ENCODE measurements around the gene GALNT7. TPM values are rescaled to one million over a fixed set of nuclear protein-coding genes. Genes with fewer than 3 reads are reported as not detected.

GALNT7 gene
- total and polyA plus RNA-seq, 10 of the 15 experiments (the other 5 are each of a cell fraction or from before 2014, with no cell fraction given), result 14.2 to 33.2 (median 28.9) TPM

GRCh38 chr4:173212379-173212778 lies 43.8 kb downstream of the GALNT7 start:
- no peak overlapping the region for H3K9ac ChIP-seq (ENCODE audit: control insufficient read depth, insufficient read depth, low read length)
- no peaks in the 10 kb centered on the region for H3K9me3 ChIP-seq (replicated peaks; ENCODE audit: control insufficient read depth, insufficient read depth, low read length)
- ATAC-seq (no peak), DNase-seq (ENCODE audit: low read depth, low spot score) (no peak), FAIRE-seq (no peak)
- ChIA-PET SMC1A (ENCODE audit: uncharacterized antibody, unreplicated experiment) (no interaction called here), RAD21 (ENCODE audit: unreplicated experiment) (no interaction called here), CTCF (interaction anchor here (0.6 kb wide), 1 partner anchor 22 kb away, joined by 3 read pairs; no protein-coding TSS in a partner anchor), POLR2A (no interaction called here)
- in situ Hi-C loops (cut with MboI) (no loop called here), intact Hi-C loops (cut with micrococcal nuclease; ENCODE audit: unreplicated experiment) (no loop called here)
- peaks cover 0 to 2% of the 10 kb centered on the region in 2 experiments; a peak in 2 of 4 replicates for H3K36me3 ChIP-seq (ENCODE audit: control insufficient read depth in 2 of 2, insufficient read depth in 2 of 2, low read length in 1 of 2)
- no peaks in the 10 kb centered on the region for H3K4me1 ChIP-seq (ENCODE audit: control insufficient read depth, insufficient read depth, low read length)
- no peaks in the 10 kb centered on the region for H3K27me3 ChIP-seq (replicated peaks in 1 of 2; ENCODE audit: control insufficient read depth in 2 of 2, insufficient read depth in 2 of 2, low read length in 1 of 2)
- no peaks in the 10 kb centered on the region for H4K20me1 ChIP-seq (ENCODE audit: control insufficient read depth, insufficient read depth)
- no peak overlapping the region for H3K4me3 ChIP-seq
- 0 out of 2 replicates have a peak, but pooled peaks cover 2% of the 10 kb centered on the region for H3K79me2 ChIP-seq (ENCODE audit: control insufficient read depth, insufficient read depth, low read length)
- no TSS peak for BruUV-seq (replicated peaks)
- 73% methylated on average over 1 of the region's 1 CpG for WGBS (ENCODE audit: insufficient coverage, insufficient replicate concordance, low lambda C conversion rate, missing lambda C conversion rate)
- H3K27ac ChIP-seq (ENCODE audit: control insufficient read depth, insufficient read depth), result no peak overlapping the region
- H2AFZ ChIP-seq (ENCODE audit: control insufficient read depth, low read depth, low read length), result no peak overlapping the region
- TF ChIP-seq, protein P1, sequence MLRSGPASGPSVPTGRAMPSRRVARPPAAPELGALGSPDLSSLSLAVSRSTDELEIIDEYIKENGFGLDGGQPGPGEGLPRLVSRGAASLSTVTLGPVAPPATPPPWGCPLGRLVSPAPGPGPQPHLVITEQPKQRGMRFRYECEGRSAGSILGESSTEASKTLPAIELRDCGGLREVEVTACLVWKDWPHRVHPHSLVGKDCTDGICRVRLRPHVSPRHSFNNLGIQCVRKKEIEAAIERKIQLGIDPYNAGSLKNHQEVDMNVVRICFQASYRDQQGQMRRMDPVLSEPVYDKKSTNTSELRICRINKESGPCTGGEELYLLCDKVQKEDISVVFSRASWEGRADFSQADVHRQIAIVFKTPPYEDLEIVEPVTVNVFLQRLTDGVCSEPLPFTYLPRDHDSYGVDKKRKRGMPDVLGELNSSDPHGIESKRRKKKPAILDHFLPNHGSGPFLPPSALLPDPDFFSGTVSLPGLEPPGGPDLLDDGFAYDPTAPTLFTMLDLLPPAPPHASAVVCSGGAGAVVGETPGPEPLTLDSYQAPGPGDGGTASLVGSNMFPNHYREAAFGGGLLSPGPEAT (IDR thresholded peaks at IDR 0.05; ENCODE audit: low read depth), result no peak
- TF ChIP-seq SREBF1 (IDR thresholded peaks at IDR 0.05; ENCODE audit: low read length), result no peak
- TF ChIP-seq CHD1 (IDR thresholded peaks at IDR 0.05; ENCODE audit: low read depth, low read length), result no peak
- TF ChIP-seq PAX8 (IDR thresholded peaks at IDR 0.05), result no peak
- TF ChIP-seq, protein P2, sequence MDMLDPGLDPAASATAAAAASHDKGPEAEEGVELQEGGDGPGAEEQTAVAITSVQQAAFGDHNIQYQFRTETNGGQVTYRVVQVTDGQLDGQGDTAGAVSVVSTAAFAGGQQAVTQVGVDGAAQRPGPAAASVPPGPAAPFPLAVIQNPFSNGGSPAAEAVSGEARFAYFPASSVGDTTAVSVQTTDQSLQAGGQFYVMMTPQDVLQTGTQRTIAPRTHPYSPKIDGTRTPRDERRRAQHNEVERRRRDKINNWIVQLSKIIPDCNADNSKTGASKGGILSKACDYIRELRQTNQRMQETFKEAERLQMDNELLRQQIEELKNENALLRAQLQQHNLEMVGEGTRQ (IDR thresholded peaks at IDR 0.05; ENCODE audit: borderline replicate concordance, low read depth, low read length), result no peak
- TF ChIP-seq EGR1 (IDR thresholded peaks at IDR 0.05; ENCODE audit: borderline replicate concordance in 1 of 2, low read depth in 2 of 2, low read length in 2 of 2), result no peak
- TF ChIP-seq, protein P3, sequence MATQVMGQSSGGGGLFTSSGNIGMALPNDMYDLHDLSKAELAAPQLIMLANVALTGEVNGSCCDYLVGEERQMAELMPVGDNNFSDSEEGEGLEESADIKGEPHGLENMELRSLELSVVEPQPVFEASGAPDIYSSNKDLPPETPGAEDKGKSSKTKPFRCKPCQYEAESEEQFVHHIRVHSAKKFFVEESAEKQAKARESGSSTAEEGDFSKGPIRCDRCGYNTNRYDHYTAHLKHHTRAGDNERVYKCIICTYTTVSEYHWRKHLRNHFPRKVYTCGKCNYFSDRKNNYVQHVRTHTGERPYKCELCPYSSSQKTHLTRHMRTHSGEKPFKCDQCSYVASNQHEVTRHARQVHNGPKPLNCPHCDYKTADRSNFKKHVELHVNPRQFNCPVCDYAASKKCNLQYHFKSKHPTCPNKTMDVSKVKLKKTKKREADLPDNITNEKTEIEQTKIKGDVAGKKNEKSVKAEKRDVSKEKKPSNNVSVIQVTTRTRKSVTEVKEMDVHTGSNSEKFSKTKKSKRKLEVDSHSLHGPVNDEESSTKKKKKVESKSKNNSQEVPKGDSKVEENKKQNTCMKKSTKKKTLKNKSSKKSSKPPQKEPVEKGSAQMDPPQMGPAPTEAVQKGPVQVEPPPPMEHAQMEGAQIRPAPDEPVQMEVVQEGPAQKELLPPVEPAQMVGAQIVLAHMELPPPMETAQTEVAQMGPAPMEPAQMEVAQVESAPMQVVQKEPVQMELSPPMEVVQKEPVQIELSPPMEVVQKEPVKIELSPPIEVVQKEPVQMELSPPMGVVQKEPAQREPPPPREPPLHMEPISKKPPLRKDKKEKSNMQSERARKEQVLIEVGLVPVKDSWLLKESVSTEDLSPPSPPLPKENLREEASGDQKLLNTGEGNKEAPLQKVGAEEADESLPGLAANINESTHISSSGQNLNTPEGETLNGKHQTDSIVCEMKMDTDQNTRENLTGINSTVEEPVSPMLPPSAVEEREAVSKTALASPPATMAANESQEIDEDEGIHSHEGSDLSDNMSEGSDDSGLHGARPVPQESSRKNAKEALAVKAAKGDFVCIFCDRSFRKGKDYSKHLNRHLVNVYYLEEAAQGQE (IDR thresholded peaks at IDR 0.05; ENCODE audit: low read depth, low read length), result no peak
- TF ChIP-seq SREBF2 (IDR thresholded peaks at IDR 0.05; ENCODE audit: low read length), result no peak
- no peak for TF ChIP-seq HSF1 (IDR thresholded peaks at IDR 0.05; ENCODE audit: low read depth, low read length)
- TF ChIP-seq NRF1 (conservative IDR thresholded peaks at IDR 0.05; ENCODE audit: low read depth, low read length), result no peak
- H3K4me2 ChIP-seq (ENCODE audit: control insufficient read depth, insufficient read depth), result no peak overlapping the region

Measured in GM12878 (cell line).